Epidermal melanocyte (primary cell): Measurements from ENCODE around the gene NSRP1.
"Not testable (repeated sequence)": the region's sequence is repeated elsewhere in the genome, so short reads cannot be mapped to it uniquely, and the experiment has no call there.

Experiments
- DNase-seq: peaks from one replicate; pipeline ENCODE4 v3.0.0; 2011; ENCODE audit warnings: low spot score; ENCODE audit not compliant: insufficient read length

NSRP1 gene

DNA sequence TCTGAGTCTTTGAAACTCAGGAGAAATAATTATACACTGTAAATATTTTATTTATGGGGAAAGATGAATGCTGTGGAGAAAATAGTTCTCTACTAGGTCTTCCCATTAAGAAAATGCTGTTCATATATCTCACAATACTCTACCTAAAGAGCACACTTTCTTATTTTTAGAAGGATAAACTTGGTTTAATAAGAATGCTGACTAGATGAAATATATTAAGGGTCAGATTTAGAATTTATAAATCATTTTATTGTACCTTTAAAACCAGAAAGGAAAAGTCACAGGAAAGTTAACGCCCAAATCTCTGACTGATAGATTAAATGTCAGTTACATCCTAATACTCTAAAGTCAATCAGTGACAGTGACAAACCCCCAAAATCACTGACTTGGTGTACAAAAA lies 70.1 kb downstream of the NSRP1 start:
- no peak for DNase-seq

DNA sequence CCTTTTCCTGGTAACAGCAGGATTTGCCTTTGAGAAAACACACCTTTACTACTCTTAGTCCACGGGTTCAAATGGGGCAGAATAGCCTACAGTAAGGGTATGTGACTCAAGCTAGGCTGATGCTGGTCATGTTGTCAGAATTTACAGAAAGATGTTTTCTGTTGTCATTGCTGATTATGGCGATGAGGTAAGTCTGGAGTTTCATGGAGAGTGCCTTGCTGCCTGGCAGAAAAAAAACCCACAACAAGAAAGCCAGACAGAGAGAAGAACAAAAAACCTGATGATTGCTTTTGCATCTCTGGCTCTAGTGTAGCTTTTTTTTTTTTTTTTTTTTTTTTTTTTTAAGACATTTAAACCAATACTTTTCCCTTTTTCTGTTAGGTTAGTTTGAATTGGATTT lies 71.0 kb downstream of the NSRP1 start:
- DNase-seq = no peak

DNA sequence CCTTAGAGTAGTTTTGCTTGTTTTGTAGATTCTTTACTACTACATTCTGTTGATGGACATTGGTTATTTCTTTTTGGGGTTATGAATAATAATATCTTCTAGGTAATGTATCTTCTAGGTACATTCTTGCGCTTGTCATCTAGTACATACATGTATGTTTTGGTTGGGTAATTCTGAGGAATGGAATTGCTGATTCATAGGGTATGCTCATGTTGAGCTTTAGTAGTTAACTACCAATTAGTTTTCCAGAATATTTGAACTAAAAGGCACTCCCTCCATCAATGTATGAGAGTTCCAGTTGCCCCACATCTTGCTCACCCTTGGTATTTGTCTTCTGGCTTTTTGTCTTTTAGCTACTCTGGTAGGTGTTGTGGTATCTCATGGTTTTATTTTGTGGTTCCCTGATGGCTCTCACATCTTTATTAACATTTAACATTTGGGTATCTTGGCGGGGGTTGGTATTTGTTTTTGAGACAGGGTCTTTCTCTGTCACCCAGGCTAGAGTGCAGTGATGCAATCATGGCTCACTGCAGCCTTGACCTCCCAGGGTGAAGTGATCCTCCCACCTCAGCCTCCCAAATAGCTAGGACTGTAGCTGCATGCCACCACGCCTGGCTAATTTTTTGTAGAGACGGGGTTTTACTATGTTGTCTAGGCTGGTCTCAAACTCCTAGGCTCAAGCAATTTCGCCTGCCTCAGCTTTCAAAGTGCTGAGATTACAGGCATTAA lies 71.8 kb downstream of the NSRP1 start:
- no peak for DNase-seq

DNA sequence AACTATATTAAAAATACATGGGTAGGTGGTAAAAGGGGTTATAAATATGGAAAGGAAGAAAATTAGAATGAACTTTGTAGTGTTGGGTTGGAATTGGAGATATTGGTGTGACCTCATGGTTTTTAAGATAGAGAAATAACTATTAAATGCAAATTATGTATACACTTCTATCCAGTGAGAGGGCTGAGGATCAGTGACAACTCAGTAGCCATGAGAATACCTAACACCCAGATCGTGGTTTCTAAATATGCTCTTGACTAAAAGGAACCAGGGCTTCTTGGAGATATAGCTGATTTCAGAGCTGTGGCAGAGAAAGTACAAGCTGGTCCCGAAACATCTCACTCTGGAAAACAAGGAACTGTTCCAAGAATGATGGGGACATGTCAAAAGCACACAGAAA lies 74.5 kb downstream of the NSRP1 start:
- DNase-seq = no peak

DNA sequence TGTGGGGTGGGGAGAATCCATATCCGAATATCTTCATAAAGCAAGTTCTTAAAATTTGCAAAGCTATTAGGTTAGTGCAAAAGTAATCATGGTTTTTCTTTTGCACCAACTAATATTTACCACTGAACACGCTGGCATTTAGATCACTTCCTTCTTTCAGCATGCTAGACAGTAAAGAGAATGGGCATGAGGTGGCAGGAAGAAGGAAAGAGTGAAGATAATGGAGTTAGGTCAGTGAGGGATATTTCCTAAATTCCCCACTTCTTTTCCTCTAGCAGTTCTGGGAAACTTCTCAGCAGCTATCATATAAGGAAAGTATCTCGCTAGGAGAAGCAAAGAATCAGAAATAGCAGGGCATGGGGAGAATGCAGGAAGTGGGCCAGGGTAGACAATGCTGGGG lies 79.9 kb downstream of the NSRP1 start:
- no peak for DNase-seq

DNA sequence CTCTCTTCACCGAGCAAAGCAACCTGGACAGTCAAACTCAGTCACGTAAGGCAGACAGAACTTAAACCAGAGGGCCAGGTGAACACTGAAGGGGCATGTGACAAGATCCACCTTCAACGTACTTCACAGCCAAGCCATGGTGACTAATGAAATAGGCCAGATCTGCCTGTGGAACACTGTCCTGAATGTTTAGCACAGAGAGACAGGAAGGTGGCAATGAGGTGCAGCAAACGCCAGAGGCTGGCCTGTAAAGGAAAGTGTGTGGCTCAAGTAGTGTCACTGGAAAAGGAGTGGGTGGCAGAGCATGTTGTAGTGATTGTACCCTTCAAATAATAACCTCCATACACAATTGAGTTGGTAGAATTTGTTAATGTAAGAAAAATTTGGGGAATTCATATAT lies 80.8 kb downstream of the NSRP1 start:
- DNase-seq = no peak

DNA sequence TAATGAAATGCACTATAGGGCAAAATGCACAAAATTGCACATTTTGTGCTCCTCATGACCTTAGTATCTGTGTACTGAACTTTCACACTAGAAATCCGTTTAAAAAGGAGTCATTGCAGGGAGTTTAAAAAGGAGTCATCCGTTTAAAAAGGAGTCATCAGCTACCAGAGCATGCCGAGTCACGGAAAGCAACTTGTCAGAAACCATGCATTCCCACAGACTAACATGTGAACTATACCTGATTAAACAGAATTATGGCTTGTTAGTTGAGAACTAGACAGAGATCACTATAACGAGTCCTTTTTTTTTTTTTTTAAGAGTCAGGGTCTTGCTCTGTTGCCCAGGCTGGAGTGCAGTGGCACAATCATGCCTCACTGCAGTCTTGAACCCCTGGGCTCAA lies 83.0 kb downstream of the NSRP1 start:
- no peak for DNase-seq

DNA sequence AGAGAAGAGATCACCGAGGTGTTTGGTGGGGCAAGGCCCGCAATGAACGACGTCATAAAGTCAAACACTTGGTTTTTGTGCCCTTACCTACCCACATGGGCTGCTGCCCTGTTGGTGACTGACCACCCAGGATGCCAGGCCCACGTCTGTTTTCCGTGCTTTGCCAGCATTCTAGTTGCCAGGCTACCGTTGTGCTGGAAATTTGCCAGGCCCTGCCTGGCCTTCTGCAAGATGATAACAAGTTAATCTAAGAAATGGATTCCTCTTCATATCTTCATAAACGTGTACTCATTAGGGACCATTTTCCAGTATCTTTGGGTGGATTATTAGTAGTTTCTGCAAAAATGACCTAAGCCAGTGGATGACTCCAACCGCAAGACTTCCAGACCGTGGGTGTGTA lies 83.5 kb downstream of the NSRP1 start:
- DNase-seq = no peak

DNA sequence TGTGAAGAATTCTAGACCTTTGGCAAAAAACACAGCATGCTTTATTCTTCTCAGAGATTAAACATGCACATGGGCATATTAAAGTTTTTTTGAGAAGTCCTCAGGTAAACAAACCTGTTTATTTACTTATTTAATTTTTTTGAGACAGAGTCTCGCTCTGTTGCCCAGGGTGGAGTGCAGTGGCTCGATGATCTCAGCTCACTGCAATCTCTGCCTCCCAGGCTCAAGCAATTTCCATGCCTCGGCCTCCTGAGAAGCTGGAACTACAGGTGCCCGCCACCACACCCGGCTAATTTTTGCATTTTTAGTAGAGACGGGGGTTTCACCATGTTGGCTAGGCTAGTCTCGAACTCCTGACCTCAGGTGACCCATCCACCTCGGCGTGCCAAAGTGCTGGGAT lies 84.0 kb downstream of the NSRP1 start:
- not testable (repeated sequence) for DNase-seq

DNA sequence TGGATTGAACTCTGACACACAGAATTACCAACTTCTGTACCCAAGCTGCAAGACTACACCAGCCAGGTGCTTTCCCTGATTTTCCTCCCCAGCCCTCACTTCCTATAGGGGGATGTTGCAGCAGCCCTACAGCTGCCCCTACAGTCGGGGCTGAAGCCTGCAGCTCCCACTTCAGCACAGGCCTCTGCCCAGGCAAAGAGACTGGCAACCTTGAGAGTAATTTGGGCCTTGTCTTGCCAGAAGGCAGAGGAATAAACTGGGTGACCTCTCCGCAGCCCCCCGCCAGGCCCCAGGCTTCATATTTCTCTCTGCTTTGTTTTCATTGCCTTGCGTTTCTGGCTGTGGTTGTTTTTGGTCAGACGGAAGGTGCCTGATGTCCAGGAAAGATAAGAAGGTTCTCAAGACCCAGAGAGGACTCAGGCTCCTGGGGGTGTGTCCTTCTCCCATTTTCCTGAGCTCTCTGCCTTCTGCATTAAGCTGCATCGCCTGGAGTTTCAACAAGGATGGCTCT lies 86.9 kb downstream of the NSRP1 start:
- no peak for DNase-seq

DNA sequence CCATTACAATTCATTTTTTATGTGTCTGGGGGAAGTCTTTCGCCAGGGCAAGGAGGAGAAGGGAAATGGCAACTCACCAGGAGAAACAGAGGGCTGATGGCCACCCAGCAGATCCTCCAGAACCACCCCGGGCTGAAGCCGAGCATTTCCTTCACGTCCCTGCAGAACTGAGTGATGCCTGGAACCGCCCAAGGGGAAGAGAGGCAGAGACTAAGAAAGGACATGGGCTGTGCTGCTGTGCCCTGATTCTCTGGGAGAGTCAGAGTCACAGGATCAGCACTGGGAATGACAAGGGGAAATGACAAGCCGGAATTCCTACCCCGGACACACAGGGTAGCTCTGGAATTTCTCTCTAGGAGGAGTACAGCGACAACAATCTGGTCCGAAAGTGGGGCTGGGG lies 91.0 kb downstream of the NSRP1 start:
- DNase-seq = no peak

DNA sequence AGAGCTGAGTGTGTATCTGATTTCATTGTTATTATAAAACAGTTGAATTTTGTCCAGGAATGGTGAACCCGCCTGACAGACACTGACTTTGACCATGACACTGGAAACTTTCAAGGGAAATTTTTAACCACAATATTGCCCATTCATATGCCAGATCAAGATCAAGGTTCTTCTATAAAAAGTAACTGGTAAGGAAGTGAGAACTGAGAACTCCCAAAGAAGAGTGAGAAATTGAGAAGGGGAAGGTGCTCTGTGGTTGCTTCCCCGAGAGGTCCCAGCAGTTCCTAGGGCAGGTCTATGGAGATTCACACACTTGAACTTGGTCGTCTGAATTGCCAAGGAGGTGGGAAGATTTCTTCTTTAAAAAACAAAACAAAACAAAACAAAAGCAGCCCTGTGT lies 91.6 kb downstream of the NSRP1 start:
- DNase-seq = no peak

DNA sequence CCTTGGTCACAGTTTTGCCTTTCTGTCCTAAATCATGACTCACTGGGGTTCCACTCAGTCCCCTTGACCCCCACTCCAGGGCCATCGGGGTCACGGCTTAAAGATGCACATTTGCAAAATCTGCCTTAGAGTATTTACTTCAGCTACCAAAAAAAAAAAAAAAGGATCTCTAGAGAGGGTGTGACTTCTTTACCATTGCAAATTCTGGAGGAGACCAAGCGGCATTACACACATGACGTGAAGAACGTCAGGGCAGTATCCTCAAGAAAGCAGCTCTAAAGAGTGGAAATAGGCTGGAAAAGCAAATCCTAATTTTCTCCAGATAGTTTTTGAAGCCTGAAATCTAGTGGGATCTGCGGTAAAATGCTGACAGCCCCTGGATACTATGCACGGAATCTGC lies 93.3 kb downstream of the NSRP1 start:
- no peak for DNase-seq

DNA sequence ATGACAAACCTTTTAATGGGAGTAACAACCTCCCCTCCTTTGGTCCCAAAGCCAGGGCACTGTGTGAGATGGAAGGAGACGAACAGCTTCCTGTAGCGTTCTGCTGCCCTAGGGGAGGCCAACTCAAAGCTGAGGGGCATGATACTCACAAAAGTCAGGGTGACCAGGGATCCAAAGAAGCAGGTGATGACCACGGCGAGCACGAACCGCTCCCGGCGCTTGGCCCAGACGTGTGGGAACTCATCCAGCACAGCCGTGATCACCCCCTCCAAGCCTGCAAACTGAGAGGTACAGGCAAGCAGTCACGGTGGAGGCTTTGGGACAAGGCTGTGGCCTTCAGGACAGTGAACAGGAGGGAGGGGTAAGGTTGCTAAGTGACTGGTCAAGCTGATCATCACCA lies 93.8 kb downstream of the NSRP1 start:
- no peak for DNase-seq

DNA sequence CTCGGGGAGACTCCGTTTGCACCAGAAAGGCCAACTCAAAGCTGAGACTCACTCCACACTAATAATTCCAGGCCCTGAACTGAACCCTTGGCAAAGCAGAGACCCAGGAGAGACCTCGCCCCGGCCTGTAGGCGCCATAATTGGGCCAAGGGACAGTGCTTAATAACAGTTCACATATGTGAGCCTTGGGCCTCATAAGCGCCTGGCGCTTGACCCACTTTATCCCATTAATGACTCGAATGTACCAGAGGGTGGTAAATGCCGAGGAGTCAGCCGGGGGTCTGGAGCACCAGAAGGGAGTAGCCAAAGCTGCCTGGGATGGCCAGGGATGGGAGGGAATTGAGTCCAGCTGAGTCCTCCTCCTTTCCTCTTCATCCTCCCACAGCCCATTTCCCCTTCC lies 94.3 kb downstream of the NSRP1 start:
- no peak for DNase-seq

DNA sequence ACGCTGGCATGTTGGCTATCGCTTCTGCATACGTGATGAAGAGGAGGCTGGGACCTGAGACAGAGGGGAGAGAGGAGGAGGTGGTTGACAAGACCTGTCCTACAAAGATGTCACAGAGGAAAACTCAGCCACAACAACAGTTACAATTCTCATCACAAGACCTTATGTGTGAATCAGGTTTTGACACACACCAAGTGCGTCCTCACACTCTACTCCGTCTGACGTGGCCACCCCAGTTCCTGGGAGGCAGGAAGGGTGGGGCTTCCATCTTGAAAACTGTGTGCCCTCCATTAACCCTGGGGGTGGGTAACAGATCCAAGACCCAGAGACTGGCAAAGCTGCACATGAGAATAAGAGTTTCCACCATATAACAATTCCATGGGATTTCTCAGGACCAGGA lies 94.8 kb downstream of the NSRP1 start:
- no peak for DNase-seq

DNA sequence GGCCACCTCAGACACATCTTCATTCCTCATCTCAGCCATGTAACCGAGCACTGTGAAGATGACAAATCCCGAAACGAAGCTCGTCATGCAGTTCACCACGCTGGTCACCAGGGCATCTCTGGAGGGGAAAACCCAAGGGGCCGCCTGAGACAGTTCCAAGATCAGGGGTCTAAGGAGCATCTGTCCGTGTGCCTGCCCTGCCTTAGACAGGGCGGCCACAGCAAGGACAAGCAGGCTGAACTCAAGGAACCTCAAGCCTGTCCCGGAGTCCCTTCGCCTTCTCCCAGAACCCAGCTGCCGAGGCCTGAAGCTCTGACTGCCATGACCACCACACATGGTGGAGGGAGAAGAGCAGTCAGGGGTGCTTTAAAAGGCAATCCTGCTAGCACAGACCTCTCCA lies 96.1 kb downstream of the NSRP1 start:
- DNase-seq = no peak

DNA sequence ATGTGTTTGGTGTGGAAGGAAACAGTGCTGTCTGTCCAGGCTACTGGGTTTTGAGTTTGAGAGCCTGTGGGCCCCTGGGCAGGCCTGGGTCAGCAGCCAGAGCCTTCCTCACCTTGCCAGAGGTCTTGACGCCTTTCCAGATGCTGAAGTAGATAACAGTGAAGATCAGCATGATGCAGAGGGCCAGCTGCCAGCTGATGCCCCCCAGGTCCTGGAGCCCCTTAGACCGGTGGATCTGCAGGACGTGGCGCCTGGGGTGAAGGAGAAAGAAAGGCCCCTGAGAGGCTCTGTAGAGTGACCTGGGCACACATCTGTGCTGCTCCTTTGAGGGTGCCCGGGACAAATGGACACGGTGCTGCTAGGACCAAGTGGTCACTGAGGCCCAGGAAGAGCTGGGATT lies 100.4 kb downstream of the NSRP1 start:
- DNase-seq = no peak

DNA sequence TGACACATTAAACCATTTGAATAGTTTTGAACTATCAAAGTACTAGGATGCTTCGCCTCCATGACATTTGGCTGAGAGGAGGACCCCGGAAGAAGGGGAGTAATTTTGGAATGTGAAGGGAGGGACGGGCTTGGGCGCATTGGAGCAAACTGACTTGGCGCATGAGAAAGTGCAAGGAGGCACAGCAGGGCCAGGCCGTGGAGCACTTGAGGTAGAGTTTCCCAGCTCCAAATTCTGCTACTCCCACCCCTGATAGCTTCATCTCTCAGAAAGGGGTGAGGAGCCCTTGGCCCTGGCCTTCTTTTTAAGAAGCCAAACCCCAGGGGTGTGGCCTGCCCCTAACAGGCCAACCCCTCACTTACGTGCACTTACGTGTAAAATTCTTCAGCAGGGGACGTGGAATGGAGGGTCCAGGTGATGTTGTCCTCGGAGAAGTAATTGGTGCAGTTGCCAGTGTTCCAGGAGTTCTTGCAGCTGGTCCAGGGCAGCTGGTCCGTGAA lies 101.2 kb downstream of the NSRP1 start:
- no peak for DNase-seq

DNA sequence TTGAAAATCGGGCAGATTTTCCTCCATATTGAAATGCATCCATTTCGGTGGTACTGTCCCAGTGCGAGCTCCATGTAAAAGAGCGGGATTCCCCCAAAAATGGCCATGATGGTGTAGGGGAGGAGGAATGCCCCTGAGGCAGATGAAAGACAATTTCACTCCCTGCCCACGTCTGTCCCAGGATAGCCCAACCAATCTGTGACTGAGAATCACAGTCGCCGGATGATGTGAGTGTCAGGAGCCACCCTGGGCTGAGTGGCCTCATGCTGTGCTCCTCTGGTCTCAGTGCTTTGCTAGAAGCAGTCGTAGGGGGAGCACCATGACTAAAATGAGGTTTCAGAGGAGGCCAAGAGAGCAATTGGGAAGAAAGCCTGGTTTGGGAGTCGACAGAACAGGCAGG lies 102.2 kb downstream of the NSRP1 start:
- no peak for DNase-seq

DNA sequence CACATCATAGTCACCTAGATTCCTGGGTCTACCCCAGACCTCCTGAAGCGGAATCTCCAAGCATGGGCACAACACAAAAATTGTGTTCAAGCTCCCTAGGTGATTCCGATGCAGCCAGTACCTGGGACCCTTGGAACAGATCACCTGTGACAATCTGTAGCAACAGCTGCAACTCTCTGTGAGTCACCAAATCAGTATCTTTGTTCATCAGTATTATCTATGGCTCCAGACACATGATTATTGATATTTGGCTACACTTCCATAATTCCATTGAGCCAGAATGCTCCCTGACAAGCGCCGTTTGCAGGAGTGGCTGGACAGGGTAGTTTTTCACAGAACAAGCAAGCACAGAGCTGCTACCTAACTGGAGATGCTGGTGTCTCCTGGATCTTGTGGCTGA lies 102.7 kb downstream of the NSRP1 start:
- no peak for DNase-seq

DNA sequence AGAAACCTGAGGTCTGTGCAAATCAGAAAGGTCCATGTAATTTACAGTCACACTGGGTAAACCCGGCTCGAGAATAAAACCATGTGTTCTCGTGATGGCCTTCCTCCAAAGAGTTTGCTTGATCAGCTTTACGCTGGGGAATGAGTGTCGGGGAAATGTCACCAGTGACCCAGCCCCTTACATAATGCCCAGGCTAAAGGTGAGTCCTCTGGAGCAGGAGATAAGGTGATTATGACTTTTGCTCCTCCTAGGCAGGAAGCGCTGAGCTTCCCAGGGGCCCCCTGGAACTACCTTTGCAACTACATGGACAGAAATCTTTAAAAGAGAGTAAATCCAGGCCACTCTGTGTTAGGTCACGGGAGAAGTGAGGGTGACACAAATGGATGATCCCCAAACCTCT lies 103.2 kb downstream of the NSRP1 start:
- DNase-seq = no peak

DNA sequence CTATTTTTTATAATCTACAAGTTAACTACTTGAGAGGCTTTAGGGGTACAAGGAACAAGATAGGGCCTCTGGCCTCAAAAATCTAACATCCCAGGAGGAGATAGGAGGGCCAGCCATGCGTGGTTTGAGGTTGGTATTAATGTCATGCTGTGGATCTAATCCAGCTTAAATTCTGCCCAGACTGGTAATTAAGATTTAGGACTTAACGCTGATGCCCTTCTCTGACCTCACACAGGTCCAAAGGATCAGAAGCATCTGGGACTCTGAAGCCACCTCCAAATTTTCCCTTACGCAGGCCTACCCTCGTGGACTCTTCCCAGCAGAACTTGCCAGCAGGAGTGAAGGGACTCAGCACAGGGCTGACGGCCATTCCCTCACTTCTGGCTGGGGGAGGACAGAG lies 103.8 kb downstream of the NSRP1 start:
- no peak for DNase-seq

DNA sequence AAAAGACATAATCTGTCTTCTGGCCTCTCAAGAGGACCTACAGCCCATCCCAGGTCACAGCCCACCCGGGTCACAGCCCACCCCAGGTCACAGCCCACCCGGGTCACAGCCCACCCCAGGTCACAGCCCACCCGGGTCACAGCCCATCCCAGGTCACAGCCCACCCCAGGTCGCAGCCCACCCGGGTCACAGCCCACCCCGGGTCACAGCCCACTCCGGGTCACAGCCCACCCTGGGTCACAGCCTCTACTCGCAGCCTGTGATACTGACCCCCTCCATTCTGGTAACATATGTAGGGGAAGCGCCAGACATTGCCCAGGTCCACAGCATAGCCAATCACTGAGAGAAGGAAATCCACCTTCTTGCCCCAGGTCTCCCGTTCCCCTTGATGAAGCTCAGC lies 104.7 kb downstream of the NSRP1 start:
- DNase-seq = no peak
